Midbrain (tissue), 1 donor: Measurements from ENCODE around the gene PPP1R27.
"Not testable (repeated sequence)": the region's sequence is repeated elsewhere in the genome, so short reads cannot be mapped to it uniquely, and the experiment has no call there.

Experiments used
- DNase-seq: peaks from one replicate; lab custom pipeline; 2025; lab: John Stamatoyannopoulos, UW

Gene PPP1R27

DNA sequence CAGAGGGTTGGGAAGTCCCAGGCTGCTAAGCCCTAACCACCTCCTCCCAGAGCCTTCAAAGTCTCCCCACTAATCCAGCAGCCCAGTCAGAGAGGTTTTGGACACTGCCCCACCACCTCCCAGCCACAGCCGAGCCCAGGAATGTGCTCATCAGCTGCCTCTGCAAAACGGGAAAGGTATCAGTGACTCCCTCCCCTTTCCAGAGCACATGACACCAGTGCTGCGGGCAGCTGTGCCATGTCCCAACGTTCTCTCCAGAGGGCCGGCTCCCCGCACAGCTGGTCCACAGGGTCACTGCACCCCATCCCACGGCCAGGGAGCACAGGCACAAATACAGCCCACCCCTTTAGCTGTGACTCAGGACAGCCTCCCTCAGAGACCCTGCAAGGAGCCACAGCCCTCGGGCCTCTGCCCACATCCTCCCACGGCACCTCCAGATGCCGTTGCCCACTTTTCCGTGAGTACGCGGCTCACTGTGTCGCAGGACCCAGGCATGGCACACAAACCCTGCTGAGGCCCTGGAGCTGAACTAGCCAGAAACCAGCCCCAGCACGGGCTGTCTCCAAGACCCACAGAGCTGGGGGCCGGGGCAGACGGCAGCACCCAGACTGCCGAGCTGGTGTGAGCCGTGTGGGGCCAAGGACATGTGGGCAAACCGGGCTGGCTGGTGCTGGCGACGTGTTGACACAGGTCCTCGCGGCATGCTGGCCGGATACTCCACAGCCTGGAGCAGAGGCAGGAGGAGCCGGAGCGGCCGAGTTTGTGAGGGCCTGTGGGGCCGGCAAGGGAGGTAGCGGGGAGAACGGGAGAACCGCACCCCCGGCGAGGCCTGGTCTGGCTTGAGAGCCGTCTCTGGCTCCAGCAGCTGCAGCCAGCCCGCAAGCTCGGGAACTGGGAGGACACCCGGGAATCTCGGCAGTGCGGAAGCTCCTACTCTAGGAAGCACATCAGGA lies 6.3 kb upstream of the PPP1R27 start:
- DNase-seq = no peak

DNA sequence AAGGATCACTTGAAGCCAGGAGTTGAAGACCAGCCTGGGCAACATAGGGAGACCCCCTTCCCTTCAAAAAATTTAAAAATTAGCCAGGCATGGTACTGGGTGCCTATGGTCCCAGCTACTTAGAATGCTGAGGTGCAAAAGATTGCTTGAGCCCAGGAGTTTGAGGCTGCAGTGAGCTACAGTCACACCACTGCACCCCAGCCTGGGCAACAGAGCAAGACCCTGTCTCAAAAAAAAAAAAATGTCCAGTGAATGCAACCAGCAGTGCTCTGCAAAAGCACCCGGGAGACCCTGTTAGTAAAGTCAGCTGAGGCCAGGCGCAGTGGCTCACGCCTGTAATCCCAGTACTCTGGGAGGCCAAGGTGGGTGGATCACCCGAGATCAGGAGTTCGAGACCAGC lies 5.2 kb upstream of the PPP1R27 start:
- DNase-seq = not testable (repeated sequence)

DNA sequence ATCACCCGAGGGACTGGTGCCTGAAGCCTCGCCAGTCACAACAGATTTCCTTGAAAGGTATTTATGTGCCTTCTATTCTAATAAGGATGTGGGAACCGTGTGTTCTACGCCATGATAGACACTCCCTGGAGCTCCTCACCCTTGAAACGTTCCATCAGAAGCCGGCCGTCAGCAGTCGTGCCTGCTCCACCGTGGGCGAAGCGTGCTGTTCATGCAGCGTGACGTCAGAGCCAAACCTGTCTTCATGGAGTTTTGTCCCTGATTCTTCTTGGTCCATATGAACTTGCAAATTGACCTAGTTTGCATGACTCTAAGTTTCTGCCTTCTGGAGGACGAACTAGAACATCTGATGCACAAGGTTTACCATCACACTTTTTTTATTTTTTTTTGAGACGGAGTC lies 4.5 kb upstream of the PPP1R27 start:
- DNase-seq = no peak

DNA sequence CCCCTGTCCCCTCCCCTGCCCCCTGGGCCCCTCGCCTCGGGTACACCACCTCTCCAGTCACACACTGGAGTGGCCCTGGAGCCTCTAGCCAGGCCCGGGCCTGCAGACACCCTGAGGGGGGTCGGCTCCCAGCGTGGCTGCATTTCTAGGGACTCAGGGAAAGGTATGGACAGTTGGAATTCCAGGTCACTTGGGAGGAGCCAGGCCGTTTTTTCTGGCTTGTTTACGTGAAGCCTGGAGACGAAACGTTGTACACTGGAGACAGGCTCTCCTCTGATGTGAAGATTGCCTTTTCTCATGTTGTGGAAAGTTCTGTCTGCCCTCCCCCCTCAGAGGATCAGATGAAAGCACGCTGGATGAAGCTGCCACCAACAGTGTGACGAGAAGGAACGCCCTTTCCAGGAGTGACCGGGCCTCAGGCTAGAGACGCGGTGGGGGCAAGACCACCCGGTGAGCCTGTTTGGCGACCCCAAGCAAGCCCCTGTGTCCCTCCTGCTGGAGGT lies 4.0 kb upstream of the PPP1R27 start:
- DNase-seq = no peak

DNA sequence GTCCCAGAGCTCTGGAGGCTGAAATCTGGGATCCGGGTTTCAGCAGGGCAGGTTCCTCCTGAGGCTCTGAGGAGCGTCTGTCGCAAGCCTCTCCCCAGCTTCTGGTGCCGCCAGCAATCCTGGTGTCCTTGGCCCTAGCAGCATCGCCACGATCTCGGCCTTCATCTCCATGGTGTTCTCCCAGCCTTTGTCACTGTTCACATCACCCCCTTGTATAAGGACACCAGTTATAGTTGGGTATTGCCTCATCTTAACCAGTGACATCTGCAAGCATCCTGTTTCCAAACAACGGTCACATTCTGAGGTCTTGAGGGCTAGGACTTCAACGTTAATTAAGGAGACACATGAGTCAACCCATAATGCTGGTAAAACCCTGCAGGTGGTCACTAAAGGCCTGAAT lies 2.8 kb upstream of the PPP1R27 start:
- no peak for DNase-seq

DNA sequence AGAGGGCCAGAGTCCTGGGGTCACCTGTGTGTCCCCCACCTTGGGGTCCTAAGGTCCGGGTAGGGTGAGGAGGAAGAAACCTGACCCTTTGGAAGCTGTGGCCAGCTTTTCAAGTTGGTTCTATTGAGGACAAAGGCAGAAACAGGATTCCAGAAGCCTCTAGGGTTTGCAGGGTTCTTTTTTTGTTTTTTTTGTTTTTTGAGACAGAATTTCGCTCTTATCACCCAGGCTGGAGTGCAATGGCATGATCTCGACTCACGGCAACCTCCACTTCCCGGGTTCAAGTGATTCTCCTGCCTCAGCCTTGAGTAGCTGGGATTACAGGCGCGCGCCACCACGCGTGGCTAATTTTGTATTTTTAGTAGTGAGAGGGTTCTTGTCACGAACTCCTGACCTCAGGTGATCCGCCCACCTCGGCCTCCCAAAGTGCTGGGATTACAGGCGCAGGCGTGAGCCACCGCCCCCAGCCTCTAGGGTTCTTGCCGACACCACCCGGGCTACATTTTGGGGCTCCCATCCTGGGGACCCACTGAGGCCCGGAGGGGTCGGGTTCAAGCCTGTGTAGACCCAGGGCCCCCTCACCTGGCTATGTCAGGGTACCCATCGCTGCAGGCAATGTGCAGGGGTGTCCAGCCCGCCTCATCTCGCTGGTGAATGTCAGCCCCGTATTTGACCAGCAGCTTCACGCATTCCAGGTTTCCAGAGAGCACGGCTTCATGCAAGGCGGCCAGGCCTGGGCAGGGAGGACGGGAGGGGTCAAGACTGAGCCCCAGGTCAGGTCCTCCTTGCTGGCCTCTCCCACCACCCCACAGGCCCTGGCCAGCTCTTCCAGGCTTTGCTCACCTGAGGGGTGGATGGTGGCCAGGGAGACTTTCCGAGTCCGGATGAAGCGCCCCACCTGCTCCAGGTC lies 674 bp downstream of the PPP1R27 start:
- no peak for DNase-seq

DNA sequence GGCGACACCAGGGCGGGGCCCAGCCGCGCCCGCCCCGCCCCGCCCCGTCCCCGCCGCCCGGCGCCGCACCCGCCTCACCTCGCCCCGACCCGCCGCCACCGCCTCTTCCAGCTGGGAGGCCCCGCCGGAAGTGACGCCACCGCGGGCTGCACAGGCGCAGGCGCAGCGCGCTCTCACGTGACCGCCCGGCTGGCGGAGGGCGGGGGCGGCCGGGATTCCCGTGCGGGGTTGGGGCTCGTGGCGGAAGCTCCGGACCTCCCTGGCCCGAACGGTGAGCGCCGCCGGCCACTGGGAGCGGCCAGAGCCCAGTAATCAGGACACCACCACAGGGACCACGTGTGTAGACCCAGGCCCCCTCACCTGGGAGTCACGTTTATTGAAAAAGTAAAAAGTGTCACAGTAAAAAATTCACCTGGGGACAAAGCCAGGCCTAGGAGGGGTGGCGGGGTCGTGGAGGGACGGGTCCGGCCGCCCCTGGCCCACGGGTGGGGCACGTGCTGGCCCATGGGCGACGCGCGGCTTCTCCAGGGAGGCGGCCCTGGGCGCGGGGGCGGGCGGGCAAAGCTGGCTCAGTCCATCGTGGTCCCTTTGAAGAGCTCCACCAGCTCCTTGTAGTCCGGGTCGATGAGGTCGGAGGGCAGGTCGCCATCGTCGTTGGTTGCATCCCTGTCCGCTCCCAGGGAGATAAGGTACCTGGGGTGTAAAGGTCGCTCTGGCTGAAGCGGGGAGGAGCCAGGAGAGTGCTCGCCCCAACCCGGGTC lies 1.5 kb downstream of the PPP1R27 start, which contains the start of gene MCRIP1:
Gene MCRIP1 (minus strand): TSS at position 132 of the 761 bp plus-strand sequence. CDS start 8,785 bp downstream, outside the sequence.
- DNase-seq = peak; percentile 93

DNA sequence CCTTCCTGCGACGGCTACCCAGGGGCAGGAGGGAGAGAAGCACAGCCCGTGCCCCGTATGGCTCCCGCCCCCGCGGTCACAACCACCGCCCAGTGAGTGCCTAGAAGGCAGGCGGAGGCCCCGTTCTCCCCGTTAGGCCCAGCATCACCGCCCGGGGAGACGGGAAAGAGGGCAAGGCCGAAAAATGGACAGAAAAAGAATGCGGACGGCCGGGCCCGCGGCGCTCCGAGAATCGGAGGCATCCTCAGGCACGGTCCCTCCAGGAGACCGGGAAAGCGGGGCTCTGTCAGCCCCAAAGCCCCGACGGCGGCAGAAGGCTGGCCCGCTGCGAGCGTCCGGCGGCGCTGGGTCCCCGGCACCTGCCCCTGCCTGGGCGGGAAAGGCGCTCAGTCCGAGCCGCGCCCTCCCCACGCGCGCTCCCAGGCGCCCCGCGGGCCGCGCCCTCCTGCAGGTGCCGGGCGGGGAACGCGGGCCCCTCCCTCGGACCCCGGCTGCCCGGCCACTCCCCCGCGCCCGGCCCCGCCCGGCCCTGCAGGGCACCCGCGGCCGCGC lies 2.2 kb downstream of the PPP1R27 start:
- no peak for DNase-seq

DNA sequence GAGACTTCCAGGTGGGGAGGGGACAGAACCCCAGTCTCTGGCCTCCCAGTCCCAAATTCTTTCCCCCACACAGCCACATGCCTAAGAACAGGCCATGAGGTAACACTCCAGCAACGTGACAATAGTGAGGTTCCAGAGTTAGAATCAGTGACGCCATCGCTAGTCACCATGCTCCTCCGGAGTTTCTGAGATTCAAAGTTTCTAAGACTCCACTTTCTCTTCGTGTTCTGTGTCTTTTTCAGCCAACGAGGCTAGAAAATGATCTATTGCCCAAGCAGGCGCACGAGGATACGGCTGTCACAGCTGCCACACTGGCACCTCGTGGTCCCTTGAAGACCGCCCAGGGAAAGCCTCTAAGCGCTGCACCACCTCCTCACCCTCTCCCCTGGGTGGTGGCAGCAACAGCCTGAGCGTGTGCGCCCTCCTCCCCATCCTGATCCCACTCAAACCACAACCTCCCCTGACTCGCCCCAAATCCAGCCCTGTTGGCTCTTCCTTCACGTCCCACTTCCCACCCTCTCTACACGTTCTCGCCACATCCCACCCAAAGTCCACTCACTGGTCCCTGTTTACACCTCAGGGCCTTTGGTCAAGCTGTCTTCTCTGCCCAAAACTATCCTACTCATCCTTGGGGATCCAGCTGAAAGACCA lies 2.8 kb downstream of the PPP1R27 start:
- DNase-seq = no peak

DNA sequence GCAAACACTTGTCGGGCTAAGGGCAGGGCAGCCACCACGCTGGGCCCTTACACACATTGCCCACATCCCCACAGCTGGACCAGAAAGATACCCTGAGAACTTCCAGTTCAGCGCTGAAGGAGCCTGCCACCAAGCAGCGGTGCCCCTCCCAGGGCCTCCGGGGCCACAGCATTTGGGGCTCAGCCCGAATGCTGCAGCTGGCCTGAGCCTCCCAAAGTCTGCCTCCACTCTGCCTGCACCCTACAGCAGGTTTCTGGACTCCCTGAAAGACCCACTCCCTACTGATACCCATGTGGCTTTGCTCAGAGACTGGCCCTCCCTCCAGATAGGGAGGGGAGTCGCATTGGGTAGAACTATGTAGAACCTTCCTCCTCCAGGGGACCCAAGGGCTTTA lies 3.3 kb downstream of the PPP1R27 start:
- no peak for DNase-seq

DNA sequence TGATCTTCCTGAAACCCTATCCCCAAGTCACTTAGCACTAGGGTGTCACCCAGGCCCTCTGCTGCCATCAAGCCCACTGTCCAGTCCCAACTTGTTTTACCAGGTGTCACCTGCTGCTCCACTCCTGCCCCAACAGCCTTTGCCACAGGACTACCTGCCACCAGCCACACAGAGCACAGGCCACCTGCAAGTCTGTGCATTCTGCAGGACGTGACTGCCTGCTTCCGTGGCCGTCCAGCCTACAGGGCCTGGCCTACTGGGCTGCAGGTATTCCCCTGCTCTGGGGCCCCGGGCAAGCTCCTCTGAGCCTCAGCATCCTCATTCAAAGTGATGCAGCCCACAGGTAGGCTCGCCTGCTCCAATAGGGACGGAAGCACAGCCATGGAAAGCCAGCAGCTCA lies 5.0 kb downstream of the PPP1R27 start:
- no peak for DNase-seq

DNA sequence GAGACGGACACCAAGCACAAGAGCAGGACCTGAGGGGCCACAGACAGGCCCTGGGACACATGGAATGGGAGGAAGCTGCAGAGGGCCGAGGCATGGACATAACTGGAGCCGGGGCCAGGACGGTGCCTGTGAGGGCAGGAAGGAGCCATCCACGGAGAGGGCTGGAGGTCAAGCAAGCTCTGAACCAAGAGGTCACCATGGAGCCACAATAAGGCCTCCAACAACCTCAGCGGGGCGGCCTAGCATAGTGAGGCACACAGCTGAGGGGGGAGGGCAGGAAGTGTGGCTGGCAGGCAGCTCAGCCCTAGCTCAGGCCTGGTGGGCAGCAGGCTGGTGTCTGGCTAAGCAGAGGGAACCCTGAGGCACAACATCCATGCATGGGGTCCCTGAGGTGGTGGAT lies 6.2 kb downstream of the PPP1R27 start:
- no peak for DNase-seq

DNA sequence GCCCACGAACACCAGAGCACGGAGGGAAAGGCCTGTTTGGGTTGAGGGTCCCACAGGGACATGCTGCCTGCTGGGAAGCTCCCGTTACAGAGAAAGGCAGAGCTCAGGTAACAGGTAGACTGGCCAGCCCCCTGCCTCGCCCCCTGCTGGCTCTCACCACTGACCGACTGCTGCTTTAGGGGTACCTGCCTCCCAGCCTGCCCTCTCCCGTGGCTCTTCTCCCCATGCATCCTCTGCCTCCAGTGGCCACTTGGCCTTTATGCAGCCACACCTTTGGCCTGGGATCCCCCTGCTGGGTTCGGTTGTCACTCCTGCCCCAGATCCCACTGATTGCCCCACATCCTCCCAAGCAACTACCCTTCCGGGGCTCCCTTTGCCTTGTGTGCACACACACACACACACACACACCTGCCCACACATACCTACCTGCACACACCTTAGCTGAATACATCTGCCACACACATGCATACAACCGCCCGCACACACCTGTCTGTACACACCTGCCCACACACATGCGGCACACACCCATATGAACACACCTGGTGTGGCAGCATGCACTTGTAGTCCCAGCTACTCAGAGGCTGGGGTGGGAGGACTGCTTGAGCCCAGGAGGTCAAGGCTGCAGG lies 8.9 kb downstream of the PPP1R27 start:
- DNase-seq = no peak

DNA sequence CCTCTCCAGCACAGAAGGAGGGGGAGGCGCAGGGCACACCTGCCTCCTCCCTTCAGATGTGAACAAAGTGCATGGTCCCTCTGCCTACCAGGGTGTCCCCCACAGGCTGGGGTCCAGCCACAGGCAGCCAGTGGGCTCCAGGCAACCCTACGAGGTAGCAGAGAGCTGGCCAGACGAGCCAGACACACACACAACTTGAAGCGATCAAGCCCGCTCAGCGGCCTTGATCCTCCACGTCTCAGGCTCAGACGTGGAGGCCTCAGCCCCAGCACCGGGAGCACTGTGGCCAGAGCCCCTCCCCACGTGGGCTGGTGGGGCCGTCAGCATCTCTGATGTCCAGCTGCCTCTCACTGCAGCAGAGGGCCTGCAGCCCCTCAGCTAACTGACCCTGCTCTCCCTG lies 10.3 kb downstream of the PPP1R27 start:
- no peak for DNase-seq

DNA sequence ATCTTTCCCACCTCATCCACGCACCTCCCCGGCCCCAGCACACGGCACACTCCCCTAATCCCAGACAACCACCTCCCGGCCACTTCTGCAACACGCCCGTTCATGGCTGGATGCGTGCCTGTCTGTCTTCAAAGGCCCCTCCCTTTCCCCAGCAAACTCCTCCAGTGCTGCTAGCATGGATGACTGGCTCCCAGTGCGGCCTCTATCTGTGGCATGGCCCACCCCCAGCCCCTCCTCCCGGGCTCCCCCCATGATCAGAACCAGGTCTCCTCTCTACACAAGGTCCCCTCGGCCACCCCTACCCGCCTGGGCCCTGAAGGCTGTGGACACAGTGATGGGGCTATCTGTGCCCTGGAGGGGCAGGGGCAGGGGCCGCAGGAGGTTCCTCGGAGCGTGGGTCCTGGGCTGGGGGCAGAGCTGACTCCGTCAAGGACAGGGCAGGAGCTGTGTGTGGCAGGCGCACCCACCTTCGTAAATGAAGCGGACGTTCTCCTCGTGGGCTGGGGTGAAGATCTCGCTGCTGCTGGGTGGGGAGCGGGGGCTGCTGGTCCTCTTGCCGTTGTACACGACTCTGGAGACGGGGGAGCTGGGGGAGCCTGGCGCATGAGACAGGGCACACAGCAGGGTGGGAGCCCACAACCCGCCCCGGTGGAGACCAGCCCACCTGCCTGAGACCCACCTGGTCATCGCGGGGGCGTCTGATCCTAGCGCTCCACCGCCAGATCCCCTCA lies 10.9 kb downstream of the PPP1R27 start:
- DNase-seq = no peak

DNA sequence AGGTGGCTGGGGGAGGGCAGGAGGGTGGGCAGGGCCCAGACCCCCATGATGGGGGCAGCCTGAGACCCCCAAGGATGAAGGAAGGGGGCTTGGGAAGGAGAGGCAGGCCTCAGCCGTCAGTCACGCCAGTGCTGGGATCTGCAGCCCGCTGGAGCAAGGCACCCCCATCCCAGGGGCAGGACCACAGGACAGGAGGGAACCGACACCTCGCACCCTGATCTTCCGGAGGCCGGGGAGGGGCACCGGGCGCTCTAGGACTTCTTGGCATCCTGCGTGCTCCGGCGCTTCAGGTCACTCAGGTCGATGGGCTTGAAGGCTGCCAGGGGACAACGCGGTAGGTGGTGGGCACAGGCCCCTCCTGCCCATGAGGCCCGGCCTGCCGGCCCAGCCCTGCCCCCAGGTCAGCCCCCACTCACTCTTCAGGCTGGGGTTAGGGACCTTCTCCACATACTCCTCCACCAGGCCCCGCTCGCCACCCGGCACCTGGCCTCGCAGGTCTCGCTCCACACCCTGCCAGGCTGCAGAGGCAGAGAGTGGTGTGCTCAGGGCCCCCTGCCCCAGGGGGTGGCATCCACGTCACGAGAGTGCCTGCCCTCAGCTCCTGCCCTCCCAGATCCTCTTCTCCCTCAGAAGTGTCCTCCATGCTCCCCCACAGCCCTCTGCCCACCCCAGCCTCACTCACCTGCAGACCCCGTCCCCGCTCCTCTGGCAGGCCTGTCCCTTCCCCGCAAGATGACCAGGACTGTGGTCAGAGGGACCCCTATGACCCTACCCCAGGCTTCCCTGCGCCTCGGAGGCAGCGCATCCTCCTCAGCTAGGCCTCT lies 11.6 kb downstream of the PPP1R27 start:
- DNase-seq = no peak

DNA sequence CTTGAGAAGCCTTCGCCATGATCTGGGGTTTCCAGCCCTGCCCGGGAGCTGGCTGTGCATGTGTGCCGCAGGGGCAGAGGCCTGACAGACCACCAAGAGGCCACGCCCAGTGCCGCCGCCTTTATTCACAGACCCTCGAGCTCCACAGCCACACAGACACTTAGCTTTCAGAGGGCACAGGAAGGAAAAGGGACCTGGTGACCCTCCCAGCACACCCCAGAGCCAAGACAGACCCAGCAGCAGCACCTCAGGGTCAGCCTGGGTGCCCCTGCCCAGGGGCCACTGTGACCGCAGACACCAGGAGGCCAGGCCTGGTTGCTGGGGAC lies 12.6 kb downstream of the PPP1R27 start:
- DNase-seq = no peak

DNA sequence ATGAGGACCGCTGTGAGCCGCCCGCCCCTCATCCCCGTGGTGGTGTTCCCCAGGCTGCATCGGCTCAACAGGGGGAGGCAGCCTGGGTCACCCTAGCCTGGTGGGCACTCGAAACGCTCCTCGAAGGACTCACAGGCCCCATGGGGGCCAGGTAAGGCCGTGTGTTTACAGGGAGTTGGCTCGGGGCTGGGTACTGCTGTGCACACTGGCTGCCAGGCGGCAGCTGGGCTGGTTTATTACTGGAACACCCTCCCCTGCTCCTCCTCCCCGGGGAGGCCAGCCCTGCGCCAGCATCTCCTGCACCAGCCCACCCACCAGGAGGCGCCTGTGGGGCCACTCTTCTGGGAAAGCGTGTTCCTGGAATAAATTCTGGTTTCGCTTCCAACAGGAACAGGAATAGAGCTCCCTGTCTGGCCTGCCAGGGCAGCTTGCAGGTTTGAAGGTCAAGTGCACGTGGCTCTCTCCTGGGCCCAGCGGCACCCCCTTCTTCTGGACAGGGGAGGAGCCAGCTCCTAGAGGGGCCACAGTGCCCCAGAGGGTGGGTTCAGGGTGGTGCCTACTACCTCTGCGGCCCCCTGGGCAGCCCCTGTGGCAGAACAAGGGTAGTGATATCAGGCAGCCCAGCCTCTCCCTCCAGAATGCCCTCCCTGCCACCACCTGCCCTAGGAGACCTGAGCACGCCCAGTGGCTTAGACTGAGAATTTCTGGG lies 13.1 kb downstream of the PPP1R27 start:
- peak; percentile 38 for DNase-seq
